HepG2 (cell line): ENCODE results near the gene DOCK1. TPM values are rescaled to one million over a fixed set of nuclear protein-coding genes. Genes with fewer than 3 reads are reported as not detected.

Source experiments
- ATAC-seq: fragments of 200-7000 bp; cut with Tn5 transposase; 3 replicates; pipeline ENCODE4 v1.9.1; 2020; ENCODE audit warnings: mild to moderate bottlenecking, moderate library complexity
- BruUV-seq: library from RNA; stranded (reverse); fragments of 400-500 nt; replicated peaks from 2 replicates; lab custom pipeline; 2021; lab: Mats Ljungman, UMichigan
- CTCF ChIA-PET: fragments of 300-600 bp; formaldehyde crosslinking; extraction: SDS; loops from one replicate; lab custom pipeline; 2021; ENCODE audit warnings: low total read pairs, inconsistent platforms, low intra/inter-chr PET ratio; lab: Yijun Ruan, JAX
- POLR2A ChIA-PET: fragments of 350-600 bp; sonication (Branson Sonifier 250); formaldehyde crosslinking; loops from one replicate; lab custom pipeline; 2020; ENCODE audit warnings: antibody characterized with exemption, inconsistent platforms; lab: Yijun Ruan, JAX
- DNase-seq: peaks from one replicate; pipeline ENCODE4 v3.0.0-alpha.2; 2015; ENCODE audit warnings: low spot score
- FAIRE-seq: peaks from 3 replicates; lab custom pipeline; 2011; peaks lifted over from hg19 to GRCh38; lab: Jason Lieb, UNC
- H2AFZ ChIP-seq: one replicate; pipeline ENCODE4 v1.6.1; 2011; ENCODE audit warnings: low read length, inconsistent platforms
- H3K27ac ChIP-seq: fragments of 300-600 bp; 3 replicates; pipeline ENCODE4 v1.8.0; 2011; ENCODE audit warnings: mixed run types, mild to moderate bottlenecking, mixed read lengths, low read length, inconsistent platforms; ENCODE audit not compliant: insufficient read depth; ENCODE audit errors: extremely low read length
- H3K27me3 ChIP-seq, 2 experiments: fragments of 200-600 bp in 1 of 2; 2 replicates in 1 of 2; 3 replicates in 1 of 2; pipeline versions ENCODE4 v1.6.0 to v1.8.0; 2011; ENCODE audit warnings: low read length in 2 of 2, mild to moderate bottlenecking in 2 of 2, moderate library complexity in 2 of 2, inconsistent platforms in 1 of 2; ENCODE audit not compliant: insufficient read depth in 2 of 2, control insufficient read depth in 1 of 2
- H3K36me3 ChIP-seq, 2 experiments: fragments of 200-600 bp in 1 of 2; replicated peaks in 1 of 2; 2 replicates in 1 of 2; 3 replicates in 1 of 2; pipeline versions ENCODE4 v1.5.1 to v1.8.0; 2011; ENCODE audit warnings: low read length in 2 of 2, inconsistent platforms in 1 of 2; ENCODE audit not compliant: insufficient read depth in 2 of 2, control insufficient read depth in 1 of 2
- H3K4me1 ChIP-seq: 2 replicates; pipeline ENCODE4 v1.5.1; 2012; ENCODE audit warnings: low read length, inconsistent platforms; ENCODE audit not compliant: insufficient read depth
- H3K4me2 ChIP-seq: 2 replicates; pipeline ENCODE4 v1.6.0; 2011; ENCODE audit warnings: low read depth, low read length, inconsistent platforms
- H3K4me3 ChIP-seq, 3 experiments: fragments of 200-600 bp in 1 of 3; sonication (generic), shearing (Covaris generic) in 1 of 3; replicated peaks in 1 of 3; 2 replicates each; pipeline ENCODE4 v1.5.1; 2011 to 2016; ENCODE audit warnings: low read length in 3 of 3, inconsistent platforms in 2 of 3, low read depth in 2 of 3, mild to moderate bottlenecking in 2 of 3, control low read depth in 1 of 3, mixed read lengths in 1 of 3; ENCODE audit not compliant: insufficient read depth in 1 of 3
- H3K79me2 ChIP-seq: one replicate; pipeline ENCODE4 v1.6.1; 2011; ENCODE audit warnings: low read length, inconsistent platforms; ENCODE audit not compliant: insufficient read depth
- H3K9ac ChIP-seq: 2 replicates; pipeline ENCODE4 v1.6.0; 2011; ENCODE audit warnings: mild to moderate bottlenecking, low read depth, low read length, inconsistent platforms; ENCODE audit not compliant: insufficient read depth
- H3K9me3 ChIP-seq: 2 replicates; pipeline ENCODE4 v1.5.1; 2012; ENCODE audit warnings: mild to moderate bottlenecking, low read length
- H4K20me1 ChIP-seq: 2 replicates; pipeline ENCODE4 v1.6.0; 2011; ENCODE audit warnings: inconsistent platforms, mild to moderate bottlenecking, low read length, moderate library complexity; ENCODE audit not compliant: insufficient read depth
- AHR ChIP-seq: IDR thresholded peaks from 2 replicates; pipeline ENCODE4 v1.6.1; 2018; ENCODE audit warnings: missing genetic modification reagents, missing compliant biosample characterization
- HNRNPUL1 ChIP-seq: fragments of 200-400 bp; formaldehyde crosslinking; IDR thresholded peaks from 2 replicates; pipeline ENCODE4 v1.6.1; 2017; ENCODE audit warnings: low read depth, mild to moderate bottlenecking, low read length, moderate library complexity
- NFATC3 ChIP-seq: sonication (generic); formaldehyde crosslinking; IDR thresholded peaks from 2 replicates; pipeline ENCODE4 v1.5.1; 2020; ENCODE audit warnings: mild to moderate bottlenecking, missing genetic modification reagents
- PAF1 ChIP-seq: IDR thresholded peaks from 2 replicates; pipeline ENCODE4 v1.6.1; 2016; ENCODE audit warnings: missing genetic modification reagents, missing compliant biosample characterization
- POGZ ChIP-seq: sonication (generic); formaldehyde crosslinking; IDR thresholded peaks from 2 replicates; pipeline ENCODE4 v1.4.0; 2020; ENCODE audit warnings: mild to moderate bottlenecking, missing genetic modification reagents
- RBM22 ChIP-seq: fragments of 200-400 bp; formaldehyde crosslinking; optimal IDR thresholded peaks from 2 replicates; pipeline ENCODE3; 2017; ENCODE audit warnings: mild to moderate bottlenecking, low read length, moderate library complexity
- ZFAT ChIP-seq: sonication (generic); formaldehyde crosslinking; conservative IDR thresholded peaks from 2 replicates; pipeline ENCODE4 v1.8.1; 2023; ENCODE audit warnings: missing genetic modification reagents, inconsistent platforms
- ZNF207 ChIP-seq: fragments of 450-650 bp; IDR thresholded peaks from 2 replicates; pipeline ENCODE4 v1.6.1; 2016; ENCODE audit warnings: antibody characterized with exemption, borderline replicate concordance
- ZNF296 ChIP-seq: sonication (generic); formaldehyde crosslinking; conservative IDR thresholded peaks from 2 replicates; pipeline ENCODE4 v1.5.0; 2020; ENCODE audit warnings: mild to moderate bottlenecking, missing genetic modification reagents
- ZNF333 ChIP-seq: sonication (generic); formaldehyde crosslinking; IDR thresholded peaks from 2 replicates; pipeline ENCODE4 v1.4.0; 2020; ENCODE audit warnings: mild to moderate bottlenecking, missing genetic modification reagents, borderline replicate concordance
- ZSCAN21 ChIP-seq: sonication (generic); formaldehyde crosslinking; IDR thresholded peaks from 2 replicates; pipeline ENCODE4 v1.8.0; 2022; ENCODE audit warnings: mild to moderate bottlenecking, missing genetic modification reagents, moderate library complexity, borderline replicate concordance
- WGBS: methylation state at CpG from one replicate; pipeline ENCODE4 v1.1.6; 2017; ENCODE audit warnings: low lambda C conversion rate; 5-methylcytosine and 5-hydroxymethylcytosine counted together
- in situ Hi-C: cut with HindIII; loops from 2 replicates; pipeline ENCODE4 v1.10.0; 2017; ENCODE audit warnings: low pct_unique_long_range_greater_than_20kb; ENCODE audit not compliant: extremely low pct_ligation_motif_present
- intact Hi-C: fragments of 100-400 bp; cut with micrococcal nuclease; formaldehyde crosslinking; loops from one replicate; pipeline ENCODE4 v1.10.0; 2022; ENCODE audit not compliant: unreplicated experiment
- polyA plus RNA-seq, 8 experiments: library from polyadenylated mRNA; depleted of rRNA in 3 of 8; stranded (reverse) in 7 of 8; unstranded in 1 of 8; fragments of >200 nt; fragmentation: Illumina TruSeq in 4 of 8; extraction: Trizol in 4 of 8; gene quantifications; 2 replicates each; pipeline versions ENCODE4 v1.2.1 to v1.2.3, GENCODE V29; 2011 to 2016; ENCODE audit warnings: low read depth in 4 of 8, missing spikeins in 1 of 8, mixed read lengths in 1 of 8; ENCODE audit not compliant: insufficient read depth in 1 of 8
- total RNA-seq, 5 experiments: library from RNA; depleted of rRNA; stranded (reverse); fragments of >200 nt; fragmentation: Illumina TruSeq; extraction: Trizol; gene quantifications; 2 replicates each; pipeline ENCODE4 v1.2.3, GENCODE V29; 2016; ENCODE audit warnings: low read depth in 1 of 5
- TF ChIP-seq, protein P1 (sequence below): sonication (generic); formaldehyde crosslinking; IDR thresholded peaks from 2 replicates; pipeline ENCODE4 v1.5.0; 2020; ENCODE audit warnings: mild to moderate bottlenecking, missing genetic modification reagents
- TF ChIP-seq, protein P2 (sequence below): sonication (generic); formaldehyde crosslinking; IDR thresholded peaks from 2 replicates; pipeline ENCODE4 v1.4.0; 2020; ENCODE audit warnings: missing genetic modification reagents
- TF ChIP-seq, protein P3 (sequence below): sonication (generic); formaldehyde crosslinking; IDR thresholded peaks from 2 replicates; pipeline ENCODE4 v1.4.0; 2020; ENCODE audit warnings: missing genetic modification reagents
- TF ChIP-seq, protein P4 (sequence below): sonication (generic); formaldehyde crosslinking; IDR thresholded peaks from 2 replicates; pipeline ENCODE4 v1.4.0; 2020; ENCODE audit warnings: mild to moderate bottlenecking, missing genetic modification reagents, borderline replicate concordance

The DOCK1 gene
- total and polyA plus RNA-seq, 2 of the 13 experiments (the other 11 are each of a cell fraction or from before 2014, with no cell fraction given): 8.3 to 25.5 TPM

DNA sequence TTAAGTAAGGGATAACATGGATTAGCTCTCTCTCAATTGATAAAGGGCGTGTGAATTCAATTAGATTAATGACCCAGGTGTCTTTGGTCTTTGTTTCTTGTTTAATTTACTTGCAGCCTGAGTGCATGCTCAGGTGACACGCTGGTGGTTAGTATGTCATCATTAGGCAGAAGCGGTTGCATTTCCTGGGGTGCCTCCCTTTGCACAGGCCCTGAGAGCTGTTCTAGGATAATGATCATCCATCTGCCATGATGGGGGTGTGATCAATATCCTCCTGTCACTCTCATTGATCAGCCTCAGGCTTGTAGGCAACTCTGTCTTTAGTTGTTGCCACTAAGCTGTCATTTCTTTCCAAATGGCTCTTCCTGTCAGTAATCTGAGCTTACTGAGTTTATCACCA, 544.3 kb downstream of the DOCK1 start:
- in situ Hi-C loops: no loop called here
- 82% methylated on average over 3 of the region's 3 CpGs for WGBS

More for the DNA sequence above, 544.3 kb downstream of the DOCK1 start:
- Histone ChIP-seq H3K4me3 (no peak overlapping the region), H3K4me1 (no peaks in the 10 kb centered on the region), H4K20me1 (no peaks in the 10 kb centered on the region), H3K9me3 (no peaks in the 10 kb centered on the region), H3K36me3 (peaks cover 0 to 22% of the 10 kb centered on the region in 2 experiments; a peak in 3 of 5 replicates), H2AFZ (no peak overlapping the region), H3K4me2 (no peak overlapping the region), H3K9ac (no peak overlapping the region), H3K27me3 (no peaks in the 10 kb centered on the region), H3K79me2 (no peaks in the 10 kb centered on the region), H3K27ac (no peak overlapping the region)
- ATAC-seq (no peak), DNase-seq (no peak), FAIRE-seq (no peak)
- TF ChIP-seq, protein P1, sequence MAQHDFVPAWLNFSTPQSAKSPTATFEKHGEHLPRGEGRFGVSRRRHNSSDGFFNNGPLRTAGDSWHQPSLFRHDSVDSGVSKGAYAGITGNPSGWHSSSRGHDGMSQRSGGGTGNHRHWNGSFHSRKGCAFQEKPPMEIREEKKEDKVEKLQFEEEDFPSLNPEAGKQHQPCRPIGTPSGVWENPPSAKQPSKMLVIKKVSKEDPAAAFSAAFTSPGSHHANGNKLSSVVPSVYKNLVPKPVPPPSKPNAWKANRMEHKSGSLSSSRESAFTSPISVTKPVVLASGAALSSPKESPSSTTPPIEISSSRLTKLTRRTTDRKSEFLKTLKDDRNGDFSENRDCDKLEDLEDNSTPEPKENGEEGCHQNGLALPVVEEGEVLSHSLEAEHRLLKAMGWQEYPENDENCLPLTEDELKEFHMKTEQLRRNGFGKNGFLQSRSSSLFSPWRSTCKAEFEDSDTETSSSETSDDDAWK: no peak
- TF ChIP-seq ZNF207: no peak
- TF ChIP-seq, protein P2, sequence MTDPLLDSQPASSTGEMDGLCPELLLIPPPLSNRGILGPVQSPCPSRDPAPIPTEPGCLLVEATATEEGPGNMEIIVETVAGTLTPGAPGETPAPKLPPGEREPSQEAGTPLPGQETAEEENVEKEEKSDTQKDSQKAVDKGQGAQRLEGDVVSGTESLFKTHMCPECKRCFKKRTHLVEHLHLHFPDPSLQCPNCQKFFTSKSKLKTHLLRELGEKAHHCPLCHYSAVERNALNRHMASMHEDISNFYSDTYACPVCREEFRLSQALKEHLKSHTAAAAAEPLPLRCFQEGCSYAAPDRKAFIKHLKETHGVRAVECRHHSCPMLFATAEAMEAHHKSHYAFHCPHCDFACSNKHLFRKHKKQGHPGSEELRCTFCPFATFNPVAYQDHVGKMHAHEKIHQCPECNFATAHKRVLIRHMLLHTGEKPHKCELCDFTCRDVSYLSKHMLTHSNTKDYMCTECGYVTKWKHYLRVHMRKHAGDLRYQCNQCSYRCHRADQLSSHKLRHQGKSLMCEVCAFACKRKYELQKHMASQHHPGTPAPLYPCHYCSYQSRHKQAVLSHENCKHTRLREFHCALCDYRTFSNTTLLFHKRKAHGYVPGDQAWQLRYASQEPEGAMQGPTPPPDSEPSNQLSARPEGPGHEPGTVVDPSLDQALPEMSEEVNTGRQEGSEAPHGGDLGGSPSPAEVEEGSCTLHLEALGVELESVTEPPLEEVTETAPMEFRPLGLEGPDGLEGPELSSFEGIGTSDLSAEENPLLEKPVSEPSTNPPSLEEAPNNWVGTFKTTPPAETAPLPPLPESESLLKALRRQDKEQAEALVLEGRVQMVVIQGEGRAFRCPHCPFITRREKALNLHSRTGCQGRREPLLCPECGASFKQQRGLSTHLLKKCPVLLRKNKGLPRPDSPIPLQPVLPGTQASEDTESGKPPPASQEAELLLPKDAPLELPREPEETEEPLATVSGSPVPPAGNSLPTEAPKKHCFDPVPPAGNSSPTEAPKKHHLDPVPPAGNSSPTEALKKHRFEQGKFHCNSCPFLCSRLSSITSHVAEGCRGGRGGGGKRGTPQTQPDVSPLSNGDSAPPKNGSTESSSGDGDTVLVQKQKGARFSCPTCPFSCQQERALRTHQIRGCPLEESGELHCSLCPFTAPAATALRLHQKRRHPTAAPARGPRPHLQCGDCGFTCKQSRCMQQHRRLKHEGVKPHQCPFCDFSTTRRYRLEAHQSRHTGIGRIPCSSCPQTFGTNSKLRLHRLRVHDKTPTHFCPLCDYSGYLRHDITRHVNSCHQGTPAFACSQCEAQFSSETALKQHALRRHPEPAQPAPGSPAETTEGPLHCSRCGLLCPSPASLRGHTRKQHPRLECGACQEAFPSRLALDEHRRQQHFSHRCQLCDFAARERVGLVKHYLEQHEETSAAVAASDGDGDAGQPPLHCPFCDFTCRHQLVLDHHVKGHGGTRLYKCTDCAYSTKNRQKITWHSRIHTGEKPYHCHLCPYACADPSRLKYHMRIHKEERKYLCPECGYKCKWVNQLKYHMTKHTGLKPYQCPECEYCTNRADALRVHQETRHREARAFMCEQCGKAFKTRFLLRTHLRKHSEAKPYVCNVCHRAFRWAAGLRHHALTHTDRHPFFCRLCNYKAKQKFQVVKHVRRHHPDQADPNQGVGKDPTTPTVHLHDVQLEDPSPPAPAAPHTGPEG (CRISPR knock-in tag): no peak
- no peak for TF ChIP-seq RBM22
- no peak for TF ChIP-seq NFATC3 (CRISPR knock-in tag)
- TF ChIP-seq, protein P3, sequence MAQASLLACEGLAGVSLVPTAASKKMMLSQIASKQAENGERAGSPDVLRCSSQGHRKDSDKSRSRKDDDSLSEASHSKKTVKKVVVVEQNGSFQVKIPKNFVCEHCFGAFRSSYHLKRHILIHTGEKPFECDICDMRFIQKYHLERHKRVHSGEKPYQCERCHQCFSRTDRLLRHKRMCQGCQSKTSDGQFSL: no peak
- TF ChIP-seq ZFAT (CRISPR knock-in tag): no peak
- TF ChIP-seq AHR: no peak
- TF ChIP-seq POGZ (CRISPR knock-in tag): no peak
- no peak for TF ChIP-seq ZNF333 (CRISPR knock-in tag)
- no peak for TF ChIP-seq HNRNPUL1
- TF ChIP-seq PAF1 (CRISPR knock-in tag): no peak
- TF ChIP-seq, protein P4, sequence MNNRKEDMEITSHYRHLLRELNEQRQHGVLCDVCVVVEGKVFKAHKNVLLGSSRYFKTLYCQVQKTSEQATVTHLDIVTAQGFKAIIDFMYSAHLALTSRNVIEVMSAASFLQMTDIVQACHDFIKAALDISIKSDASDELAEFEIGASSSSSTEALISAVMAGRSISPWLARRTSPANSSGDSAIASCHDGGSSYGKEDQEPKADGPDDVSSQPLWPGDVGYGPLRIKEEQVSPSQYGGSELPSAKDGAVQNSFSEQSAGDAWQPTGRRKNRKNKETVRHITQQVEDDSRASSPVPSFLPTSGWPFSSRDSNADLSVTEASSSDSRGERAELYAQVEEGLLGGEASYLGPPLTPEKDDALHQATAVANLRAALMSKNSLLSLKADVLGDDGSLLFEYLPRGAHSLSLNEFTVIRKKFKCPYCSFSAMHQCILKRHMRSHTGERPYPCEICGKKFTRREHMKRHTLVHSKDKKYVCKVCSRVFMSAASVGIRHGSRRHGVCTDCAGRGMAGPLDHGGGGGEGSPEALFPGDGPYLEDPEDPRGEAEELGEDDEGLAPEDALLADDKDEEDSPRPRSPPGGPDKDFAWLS: no peak
- TF ChIP-seq ZNF296 (CRISPR knock-in tag): no peak
- TF ChIP-seq ZSCAN21 (CRISPR knock-in tag): no peak
- intact Hi-C loops: no loop called here
- POLR2A ChIA-PET: no interaction called here
- CTCF ChIA-PET: no interaction called here
- no TSS peak for BruUV-seq
